GM19468 (cell line): Measurements from ENCODE around the gene ZKSCAN5.
"Not testable (repeated sequence)": the region's sequence is repeated elsewhere in the genome, so short reads cannot be mapped to it uniquely, and the experiment has no call there.

Experiments used
- ATAC-seq: cut with Tn5 transposase; IDR thresholded peaks from one replicate; pipeline ENCODE4 v1.9.1; 2021; ENCODE audit warnings: mild to moderate bottlenecking, moderate library complexity, moderate number of reproducible peaks; ENCODE audit not compliant: unreplicated experiment; ENCODE audit errors: extremely low read depth

The ZKSCAN5 gene

GRCh38 chr7:99497766-99498545, 6.5 kb upstream of the ZKSCAN5 start:
- ATAC-seq, result no peak

- ATAC-seq, result no peak
Measured at GRCh38 chr7:99498546-99498944, 5.9 kb upstream of the ZKSCAN5 start.

GRCh38 chr7:99499371-99499720, 5.1 kb upstream of the ZKSCAN5 start:
- no peak for ATAC-seq

- ATAC-seq, result no peak
Measured at GRCh38 chr7:99499721-99500636, 4.5 kb upstream of the ZKSCAN5 start, which contains the start of gene ZNF394. Gene ZNF394, minus strand, starts transcription at chr7:99500281. Its CDS starts 188 bp downstream, at chr7:99500093.

- ATAC-seq, result no peak
Measured at GRCh38 chr7:99500637-99501009, 3.8 kb upstream of the ZKSCAN5 start.

GRCh38 chr7:99501236-99501635, 3.2 kb upstream of the ZKSCAN5 start:
- ATAC-seq, result not testable (repeated sequence)

- ATAC-seq, result no peak
Measured at GRCh38 chr7:99504281-99504602, 220 bp upstream of the ZKSCAN5 start.

GRCh38 chr7:99505324-99505662, 831 bp downstream of the ZKSCAN5 start:
- ATAC-seq, result no peak

- ATAC-seq, result no peak
Measured at GRCh38 chr7:99514050-99514449, 9.6 kb downstream of the ZKSCAN5 start.

- ATAC-seq, result no peak
Measured at GRCh38 chr7:99521399-99521798, 16.9 kb downstream of the ZKSCAN5 start.

GRCh38 chr7:99525713-99526440, 21.4 kb downstream of the ZKSCAN5 start:
- ATAC-seq, result no peak

- ATAC-seq, result no peak
Measured at GRCh38 chr7:99531354-99531765, 26.9 kb downstream of the ZKSCAN5 start.

- ATAC-seq, result no peak
Measured at GRCh38 chr7:99535667-99536066, 31.2 kb downstream of the ZKSCAN5 start.

- no peak for ATAC-seq
Measured at GRCh38 chr7:99539213-99539811, 34.9 kb downstream of the ZKSCAN5 start.

GRCh38 chr7:99540542-99540941, 36.1 kb downstream of the ZKSCAN5 start:
- no peak for ATAC-seq

GRCh38 chr7:99541212-99541611, 36.8 kb downstream of the ZKSCAN5 start:
- ATAC-seq, result no peak

- ATAC-seq, result no peak
Measured at GRCh38 chr7:99543081-99543671, 38.7 kb downstream of the ZKSCAN5 start.

- ATAC-seq, result no peak
Measured at GRCh38 chr7:99543916-99544315, 39.5 kb downstream of the ZKSCAN5 start.

- ATAC-seq, result not testable (repeated sequence)
Measured at GRCh38 chr7:99545308-99545707, 40.8 kb downstream of the ZKSCAN5 start.

- not testable (repeated sequence) for ATAC-seq
Measured at GRCh38 chr7:99549545-99549944, 45.1 kb downstream of the ZKSCAN5 start.
